Activated CD4-positive, alpha-beta memory T cell treated with anti-CD3 and anti-CD28 coated beads, Interleukin-2, amount 10 ng/mL, durations not matched to agents 7 days and 5 days (primary cell): Measurements from ENCODE around the gene MPDZ. TPM values are rescaled to one million over a fixed set of nuclear protein-coding genes. Genes with fewer than 3 reads are reported as not detected.

Experiments
- CTCF ChIA-PET: fragments of 350-600 bp; sonication (Branson Sonifier 250); formaldehyde crosslinking; loops from one replicate; lab custom pipeline; 2021; ENCODE audit warnings: antibody characterized with exemption, inconsistent platforms; lab: Charles Lee
- POLR2A ChIA-PET: fragments of 350-600 bp; sonication (Branson Sonifier 250); formaldehyde crosslinking; loops from one replicate; lab custom pipeline; 2021; ENCODE audit warnings: antibody characterized with exemption; lab: Charles Lee
- DNase-seq: peaks from one replicate; pipeline ENCODE4 v3.0.0-alpha.2; 2020
- H3K27ac Mint-ChIP-seq: one replicate; pipeline ENCODE4 v1.8.0; 2021; ENCODE audit warnings: mild to moderate bottlenecking, mixed read lengths
- H3K27me3 Mint-ChIP-seq: one replicate; pipeline ENCODE4 v1.8.0; 2021; ENCODE audit warnings: mixed read lengths
- H3K36me3 Mint-ChIP-seq: one replicate; pipeline ENCODE4 v1.8.0; 2021; ENCODE audit warnings: low read depth, mixed read lengths
- H3K4me1 Mint-ChIP-seq: one replicate; pipeline ENCODE4 v1.8.0; 2021; ENCODE audit warnings: mixed read lengths
- H3K4me3 Mint-ChIP-seq: one replicate; pipeline ENCODE4 v1.8.0; 2021; ENCODE audit warnings: mild to moderate bottlenecking, mixed read lengths
- H3K9me3 Mint-ChIP-seq: one replicate; pipeline ENCODE4 v1.8.0; 2021; ENCODE audit warnings: mixed read lengths
- total RNA-seq, 2 experiments: library from RNA; stranded (reverse); gene quantifications; one replicate each; pipeline ENCODE4 v1.2.3, GENCODE V29; 2021

The MPDZ gene
- total RNA-seq, 2 experiments from 2014 or later = not detected

GRCh38 chr9:13163287-13163686, 116.2 kb downstream of the MPDZ start:
- H3K4me3 Mint-ChIP-seq = no peak overlapping the region
- no peak for DNase-seq
- no peaks in the 10 kb centered on the region for H3K36me3 Mint-ChIP-seq
- H3K9me3 Mint-ChIP-seq = peaks cover 9% of the 10 kb centered on the region
- no peak overlapping the region for H3K27ac Mint-ChIP-seq
- CTCF ChIA-PET = no interaction called here
- POLR2A ChIA-PET = no interaction called here
- no peaks in the 10 kb centered on the region for H3K4me1 Mint-ChIP-seq
- H3K27me3 Mint-ChIP-seq = no peaks in the 10 kb centered on the region

GRCh38 chr9:13160051-13160450, 119.4 kb downstream of the MPDZ start:
- no peaks in the 10 kb centered on the region for H3K4me1 Mint-ChIP-seq
- no peaks in the 10 kb centered on the region for H3K27me3 Mint-ChIP-seq
- no peak for DNase-seq
- no peak overlapping the region for H3K4me3 Mint-ChIP-seq
- no peaks in the 10 kb centered on the region for H3K36me3 Mint-ChIP-seq
- ChIA-PET CTCF (no interaction called here), POLR2A (no interaction called here)
- no peak overlapping the region for H3K27ac Mint-ChIP-seq
- H3K9me3 Mint-ChIP-seq = peaks cover 5% of the 10 kb centered on the region

- CTCF ChIA-PET = no interaction called here
- Mint-ChIP-seq H3K4me3 (no peak overlapping the region), H3K4me1 (no peaks in the 10 kb centered on the region), H3K9me3 (peaks cover 5% of the 10 kb centered on the region), H3K27ac (no peak overlapping the region), H3K27me3 (no peaks in the 10 kb centered on the region), H3K36me3 (no peaks in the 10 kb centered on the region)
- DNase-seq = no peak
- POLR2A ChIA-PET = no interaction called here
Observed at GRCh38 chr9:13158986-13159385, 120.5 kb downstream of the MPDZ start.

GRCh38 chr9:13151489-13151888, 128.0 kb downstream of the MPDZ start:
- Mint-ChIP-seq H3K36me3 (no peaks in the 10 kb centered on the region), H3K4me3 (no peak overlapping the region), H3K27ac (no peak overlapping the region)

GRCh38 chr9:13149454-13149853, 130.0 kb downstream of the MPDZ start:
- no peaks in the 10 kb centered on the region for H3K4me1 Mint-ChIP-seq
- H3K27me3 Mint-ChIP-seq = no peaks in the 10 kb centered on the region
- no peaks in the 10 kb centered on the region for H3K36me3 Mint-ChIP-seq
- no peak for DNase-seq
- CTCF ChIA-PET = no interaction called here
- no peak overlapping the region for H3K27ac Mint-ChIP-seq
- POLR2A ChIA-PET = no interaction called here
- H3K4me3 Mint-ChIP-seq = no peak overlapping the region
- H3K9me3 Mint-ChIP-seq = peaks cover 8% of the 10 kb centered on the region

More at GRCh38 chr9:13151489-13151888, 128.0 kb downstream of the MPDZ start:
- POLR2A ChIA-PET = no interaction called here
- Mint-ChIP-seq H3K4me1 (no peaks in the 10 kb centered on the region), H3K27me3 (no peaks in the 10 kb centered on the region), H3K9me3 (peaks cover 8% of the 10 kb centered on the region)
- CTCF ChIA-PET = no interaction called here
- DNase-seq = no peak

GRCh38 chr9:13146840-13147239, 132.7 kb downstream of the MPDZ start:
- Mint-ChIP-seq H3K27me3 (no peaks in the 10 kb centered on the region), H3K36me3 (no peaks in the 10 kb centered on the region)
- CTCF ChIA-PET = no interaction called here

GRCh38 chr9:13145340-13145739, 134.2 kb downstream of the MPDZ start:
- Mint-ChIP-seq H3K4me1 (no peaks in the 10 kb centered on the region), H3K27ac (no peak overlapping the region), H3K4me3 (no peak overlapping the region), H3K36me3 (no peaks in the 10 kb centered on the region), H3K9me3 (peaks cover 3% of the 10 kb centered on the region), H3K27me3 (no peaks in the 10 kb centered on the region)
- POLR2A ChIA-PET = no interaction called here
- CTCF ChIA-PET = interaction anchor here (0.6 kb wide), 1 partner anchor 77 kb away, joined by 3 read pairs; no protein-coding TSS in a partner anchor
- no peak for DNase-seq

More at GRCh38 chr9:13146840-13147239, 132.7 kb downstream of the MPDZ start:
- no peaks in the 10 kb centered on the region for H3K4me1 Mint-ChIP-seq
- DNase-seq = no peak
- no peak overlapping the region for H3K27ac Mint-ChIP-seq
- POLR2A ChIA-PET = no interaction called here
- peaks cover 3% of the 10 kb centered on the region for H3K9me3 Mint-ChIP-seq
- no peak overlapping the region for H3K4me3 Mint-ChIP-seq

GRCh38 chr9:13144166-13144775, 135.2 kb downstream of the MPDZ start:
- CTCF ChIA-PET = no interaction called here
- H3K27me3 Mint-ChIP-seq = no peaks in the 10 kb centered on the region
- peaks cover 3% of the 10 kb centered on the region for H3K9me3 Mint-ChIP-seq
- no peaks in the 10 kb centered on the region for H3K36me3 Mint-ChIP-seq
- H3K27ac Mint-ChIP-seq = no peak overlapping the region
- H3K4me1 Mint-ChIP-seq = no peaks in the 10 kb centered on the region
- no peak overlapping the region for H3K4me3 Mint-ChIP-seq
- POLR2A ChIA-PET = no interaction called here
- no peak for DNase-seq

GRCh38 chr9:13143281-13143680, 136.2 kb downstream of the MPDZ start:
- Mint-ChIP-seq H3K9me3 (peaks cover 3% of the 10 kb centered on the region), H3K27me3 (no peaks in the 10 kb centered on the region), H3K27ac (no peak overlapping the region), H3K4me3 (no peak overlapping the region), H3K36me3 (no peaks in the 10 kb centered on the region), H3K4me1 (no peaks in the 10 kb centered on the region)
- ChIA-PET CTCF (no interaction called here), POLR2A (no interaction called here)
- no peak for DNase-seq

GRCh38 chr9:13142776-13143175, 136.7 kb downstream of the MPDZ start:
- DNase-seq = no peak
- CTCF ChIA-PET = no interaction called here
- POLR2A ChIA-PET = no interaction called here

GRCh38 chr9:13141629-13142028, 137.9 kb downstream of the MPDZ start:
- Mint-ChIP-seq H3K4me1 (no peaks in the 10 kb centered on the region), H3K4me3 (no peak overlapping the region), H3K9me3 (peaks cover 5% of the 10 kb centered on the region), H3K27ac (no peak overlapping the region), H3K27me3 (no peaks in the 10 kb centered on the region), H3K36me3 (no peaks in the 10 kb centered on the region)
- POLR2A ChIA-PET = no interaction called here
- no peak for DNase-seq
- CTCF ChIA-PET = no interaction called here

More at GRCh38 chr9:13142776-13143175, 136.7 kb downstream of the MPDZ start:
- H3K4me1 Mint-ChIP-seq = no peaks in the 10 kb centered on the region
- no peaks in the 10 kb centered on the region for H3K36me3 Mint-ChIP-seq
- H3K9me3 Mint-ChIP-seq = peaks cover 8% of the 10 kb centered on the region
- H3K27ac Mint-ChIP-seq = no peak overlapping the region
- no peak overlapping the region for H3K4me3 Mint-ChIP-seq
- no peaks in the 10 kb centered on the region for H3K27me3 Mint-ChIP-seq

GRCh38 chr9:13140843-13141592, 138.5 kb downstream of the MPDZ start:
- ChIA-PET CTCF (no interaction called here), POLR2A (no interaction called here)
- H3K27ac Mint-ChIP-seq = no peak overlapping the region
- H3K27me3 Mint-ChIP-seq = no peaks in the 10 kb centered on the region
- no peak overlapping the region for H3K4me3 Mint-ChIP-seq
- no peaks in the 10 kb centered on the region for H3K36me3 Mint-ChIP-seq
- DNase-seq = no peak
- H3K9me3 Mint-ChIP-seq = peaks cover 5% of the 10 kb centered on the region
- H3K4me1 Mint-ChIP-seq = no peaks in the 10 kb centered on the region

GRCh38 chr9:13139641-13140171, 139.8 kb downstream of the MPDZ start:
- H3K27ac Mint-ChIP-seq = no peak overlapping the region
- H3K36me3 Mint-ChIP-seq = no peaks in the 10 kb centered on the region
- POLR2A ChIA-PET = no interaction called here
- CTCF ChIA-PET = no interaction called here
- no peaks in the 10 kb centered on the region for H3K4me1 Mint-ChIP-seq
- H3K9me3 Mint-ChIP-seq = peaks cover 9% of the 10 kb centered on the region
- no peak overlapping the region for H3K4me3 Mint-ChIP-seq
- no peaks in the 10 kb centered on the region for H3K27me3 Mint-ChIP-seq
- no peak for DNase-seq
